ENCODE measurements around the gene COL4A1. TPM values are rescaled to one million over a fixed set of nuclear protein-coding genes. Genes with fewer than 3 reads are reported as not detected.

The COL4A1 gene
- total RNA-seq, 4 donors from 2014 or later: 278 to 618 (median 440) TPM

GRCh38 chr13:110129076-110129475 lies 177.9 kb downstream of the COL4A1 start:
- Histone ChIP-seq H3K36me3 (no peaks in the 10 kb centered on the region), H3K9me3 (no peaks in the 10 kb centered on the region), H3K27me3 (no peaks in the 10 kb centered on the region), H3K4me1 (peaks cover 4 to 34% (median 17%) of the 10 kb centered on the region in 3 donors), H3K27ac (peak overlapping the region in 2 of 4 donors; percentile 88 to 91), H3K4me3 (peak overlapping the region in 1 of 2 donors; percentile 7)
- 80 to 94% methylated on average over 10 to 14 of the region's 17 CpGs for WGBS, 2 donors (ENCODE audit: low coverage in 1 of 2)
- TF ChIP-seq EP300 (IDR thresholded peaks at IDR 0.05): no peak
- no peak for TF ChIP-seq CTCF (IDR thresholded peaks at IDR 0.05)
- TF ChIP-seq POLR2AphosphoS5 (IDR thresholded peaks at IDR 0.05): no peak
- no peak for TF ChIP-seq POLR2A (IDR thresholded peaks at IDR 0.05)
- ATAC-seq: no peak

- peak overlapping the region in 2 of 4 donors; percentile 88 to 91 for H3K27ac ChIP-seq
- peaks cover 4 to 34% (median 17%) of the 10 kb centered on the region in 3 donors for H3K4me1 ChIP-seq
- peak overlapping the region in 1 of 2 donors; percentile 7 for H3K4me3 ChIP-seq
- H3K9me3 ChIP-seq: no peaks in the 10 kb centered on the region
- no peaks in the 10 kb centered on the region for H3K36me3 ChIP-seq
- ATAC-seq: no peak
- WGBS, 2 donors (ENCODE audit: low coverage in 1 of 2): 36 to 69% methylated on average over 8 of the region's 8 CpGs
- TF ChIP-seq EP300 (IDR thresholded peaks at IDR 0.05) (no peak), CTCF (IDR thresholded peaks at IDR 0.05) (no peak), POLR2AphosphoS5 (IDR thresholded peaks at IDR 0.05) (no peak), POLR2A (IDR thresholded peaks at IDR 0.05) (no peak)
- H3K27me3 ChIP-seq: no peaks in the 10 kb centered on the region
Measured at GRCh38 chr13:110128546-110128945, 178.4 kb downstream of the COL4A1 start.

GRCh38 chr13:110127986-110128511 lies 178.9 kb downstream of the COL4A1 start:
- Histone ChIP-seq H3K27ac (peak overlapping the region in 3 of 4 donors; percentile 88 to 93 (median 91)), H3K36me3 (no peaks in the 10 kb centered on the region), H3K9me3 (no peaks in the 10 kb centered on the region), H3K4me3 (no peak overlapping the region), H3K4me1 (peaks cover 4 to 34% (median 17%) of the 10 kb centered on the region in 3 donors), H3K27me3 (no peaks in the 10 kb centered on the region)
- TF ChIP-seq POLR2A (IDR thresholded peaks at IDR 0.05): no peak
- WGBS, 2 donors (ENCODE audit: low coverage in 1 of 2): 53 to 57% methylated on average over 5 to 6 of the region's 6 CpGs
- no peak for ATAC-seq

- Histone ChIP-seq H3K27me3 (no peaks in the 10 kb centered on the region), H3K36me3 (no peaks in the 10 kb centered on the region), H3K4me1 (peaks cover 4 to 34% (median 17%) of the 10 kb centered on the region in 3 donors), H3K9me3 (no peaks in the 10 kb centered on the region), H3K4me3 (peak overlapping the region in 1 of 2 donors; percentile 36), H3K27ac (peak overlapping the region; percentile 69 to 93 (median 90))
- TF ChIP-seq POLR2AphosphoS5 (IDR thresholded peaks at IDR 0.05): peak; percentile 74
- TF ChIP-seq EP300 (IDR thresholded peaks at IDR 0.05): no peak
- ATAC-seq: peak; percentile 93
- WGBS, 2 donors (ENCODE audit: low coverage in 1 of 2): 2 to 6% methylated on average over 8 to 12 of the region's 12 CpGs
Measured at GRCh38 chr13:110126391-110126961, 180.5 kb downstream of the COL4A1 start.

GRCh38 chr13:110125613-110126272 lies 181.2 kb downstream of the COL4A1 start:
- Histone ChIP-seq H3K4me1 (peaks cover 4 to 34% (median 17%) of the 10 kb centered on the region in 3 donors), H3K9me3 (no peaks in the 10 kb centered on the region), H3K36me3 (no peaks in the 10 kb centered on the region), H3K27ac (peak overlapping the region; percentile 69 to 93 (median 90)), H3K4me3 (peak overlapping the region in 1 of 2 donors; percentile 36), H3K27me3 (no peaks in the 10 kb centered on the region)
- no peak for ATAC-seq
- TF ChIP-seq EP300 (IDR thresholded peaks at IDR 0.05): no peak
- no peak for TF ChIP-seq POLR2A (IDR thresholded peaks at IDR 0.05)
- TF ChIP-seq CTCF (IDR thresholded peaks at IDR 0.05): no peak
- TF ChIP-seq POLR2AphosphoS5 (IDR thresholded peaks at IDR 0.05): no peak
- 96% methylated on average over 3 of the region's 10 CpGs; no CpG with 5 or more reads in 1 of the 2 donors for WGBS, 2 donors (ENCODE audit: low coverage in 1 of 2)

All from gastroesophageal sphincter (tissue), 4 donors.